Spleen (tissue), 11 donors: ENCODE measurements around the gene L3HYPDH. TPM values are rescaled to one million over a fixed set of nuclear protein-coding genes. Genes with fewer than 3 reads are reported as not detected.

ENCODE experiments used
- DNase-seq: peaks from one replicate; pipeline ENCODE4 v3.0.0-alpha.2; 2020
- H3K27ac ChIP-seq, 8 donors: fragments of 200-600 bp; sonication (generic) in 7 of 8; 1 replicate in 4 of 8; 2 replicates in 4 of 8; pipeline versions ENCODE4 v1.5.0 to v1.8.0; 2016 to 2021; ENCODE audit warnings: inconsistent platforms in 4 of 8, mild to moderate bottlenecking in 4 of 8, moderate library complexity in 1 of 8
- H3K27me3 ChIP-seq, 7 donors: fragments of 200-600 bp; sonication (generic) in 6 of 7; replicated peaks in 1 of 7; 1 replicate in 4 of 7; 2 replicates in 3 of 7; pipeline versions ENCODE4 v1.5.0 to v1.8.0; 2016 to 2021; ENCODE audit warnings: inconsistent platforms in 3 of 7, mild to moderate bottlenecking in 1 of 7
- H3K36me3 ChIP-seq, 6 donors: fragments of 200-600 bp; sonication (generic) in 5 of 6; 1 replicate in 4 of 6; 2 replicates in 2 of 6; pipeline versions ENCODE4 v1.5.0 to v1.8.0; 2016 to 2021; ENCODE audit warnings: inconsistent platforms in 2 of 6
- H3K4me1 ChIP-seq, 6 donors: fragments of 200-600 bp; sonication (generic) in 5 of 6; 1 replicate in 3 of 6; 2 replicates in 3 of 6; pipeline versions ENCODE4 v1.5.0 to v1.8.0; 2016 to 2021; ENCODE audit warnings: inconsistent platforms in 3 of 6
- H3K4me3 ChIP-seq, 8 donors: fragments of 200-600 bp; sonication (generic) in 7 of 8; 1 replicate in 4 of 8; 2 replicates in 4 of 8; pipeline versions ENCODE4 v1.5.0 to v1.8.0; 2016 to 2021; ENCODE audit warnings: inconsistent platforms in 4 of 8, mild to moderate bottlenecking in 4 of 8, moderate library complexity in 2 of 8
- H3K9me3 ChIP-seq, 8 donors: fragments of 200-600 bp; sonication (generic) in 7 of 8; 1 replicate in 4 of 8; 2 replicates in 4 of 8; pipeline versions ENCODE4 v1.5.0 to v1.8.0; 2016 to 2021; ENCODE audit warnings: inconsistent platforms in 4 of 8
- CTCF ChIP-seq, 11 experiments: fragments of 200-600 bp in 7 of 11; fragments of 450-650 bp in 4 of 11; sonication (generic) in 4 of 11; IDR thresholded peaks in 8 of 11; conservative IDR thresholded peaks in 3 of 11; 1 replicate in 7 of 11; 2 replicates in 4 of 11; pipeline versions ENCODE4 v1.4.0 to v1.8.0; 2016 to 2021; ENCODE audit warnings: antibody characterized with exemption in 11 of 11, inconsistent platforms in 4 of 11, mild to moderate bottlenecking in 1 of 11
- POLR2A ChIP-seq, 3 donors: fragments of 450-650 bp; IDR thresholded peaks; one replicate each; pipeline ENCODE4 v1.5.1; 2017; ENCODE audit warnings: antibody characterized with exemption in 3 of 3, mild to moderate bottlenecking in 1 of 3
- POLR2AphosphoS5 ChIP-seq, 3 donors: sonication (generic); formaldehyde crosslinking; IDR thresholded peaks; one replicate each; pipeline ENCODE4 v1.5.1; 2017; ENCODE audit warnings: antibody characterized with exemption in 3 of 3
- WGBS, 5 donors: extraction: QIAGEN DNeasy Blood & Tissue Kit in 3 of 5; methylation state at CpG; one replicate each; pipeline versions ENCODE4 v1.1.5 to v1.1.7; 2013 to 2018; 5-methylcytosine and 5-hydroxymethylcytosine counted together
- intact Hi-C: fragments of 100-400 bp; cut with DNase I; formaldehyde crosslinking; loops from one replicate; pipeline ENCODE4 v1.15.0; 2023; ENCODE audit warnings: low total_unique reads
- polyA plus RNA-seq, 3 donors: library from polyadenylated mRNA; stranded (reverse); fragments of 200-250 nt; gene quantifications; one replicate each; pipeline ENCODE4 v1.2.1, GENCODE V29; 2013
- total RNA-seq, 7 donors: library from RNA; depleted of rRNA in 3 of 7; stranded (reverse); fragments of >200 nt in 3 of 7; fragmentation: NEBNext Ultra II Directional in 4 of 7; extraction: Animal tissue kit (Norgen Biotek cat#: 25700) in 4 of 7; gene quantifications; one replicate each; pipeline versions ENCODE4 v1.1.0 to v1.2.1, GENCODE V29; 2016 to 2021
- donor health status: healthy with polysubstance abuse.
- donor health status: DM: no; HTN: no; CAD: no; lungs with moderate emphysema.
- donor health status: DM: no; HTN: no; CAD: no.
- donor health status: Bipolar disorder and iron deficiency.
- donor health status: healthy.
- donor health status: DM: no; HTN: no; CAD: no.
- donor health status: DM: yes; HTN: yes; CAD: no.

L3HYPDH gene
- total and polyA plus RNA-seq, 10 donors = 24.8 to 71.8 (median 42.7) TPM

DNA sequence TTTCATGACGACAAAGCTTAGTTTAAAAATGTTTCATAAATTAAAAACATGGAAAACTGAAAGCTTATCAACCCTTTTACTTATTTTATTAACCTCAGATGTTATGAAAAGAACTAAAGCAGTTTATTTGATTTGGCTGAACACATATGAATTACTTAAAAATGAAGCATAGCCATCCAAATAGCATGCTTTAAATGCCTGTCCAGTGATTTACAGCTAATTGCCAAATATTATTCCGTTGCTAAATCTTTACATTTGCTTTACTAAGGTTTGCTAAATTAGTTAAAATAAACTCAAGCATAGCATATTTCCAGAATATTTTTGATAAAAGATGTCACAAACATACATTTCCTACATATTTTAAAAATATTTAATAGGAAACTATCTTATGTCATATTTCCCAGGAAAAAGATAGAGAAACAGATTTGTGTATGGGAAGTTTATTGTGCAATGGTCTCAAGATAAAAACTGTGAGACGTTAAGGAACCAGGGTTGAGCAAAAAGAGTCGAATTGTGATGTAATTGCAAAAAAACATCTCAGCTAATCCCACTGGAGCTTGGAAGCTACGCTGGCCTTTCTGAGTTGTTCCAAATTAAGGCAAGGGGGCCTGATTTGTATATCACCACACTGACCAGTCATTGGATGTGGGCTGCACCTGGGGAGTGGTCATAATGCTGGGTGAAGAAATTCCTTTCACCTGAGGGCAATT, 44.8 kb downstream of the L3HYPDH start:
- TF ChIP-seq POLR2AphosphoS5 (IDR thresholded peaks at IDR 0.05) = no peak
- TF ChIP-seq CTCF (IDR thresholded peaks at IDR 0.05 in 8 of 11, conservative IDR thresholded peaks at IDR 0.05 in 3 of 11) = no peak
- no peak for TF ChIP-seq POLR2A (IDR thresholded peaks at IDR 0.05)
- H3K4me3 ChIP-seq = no peak overlapping the region
- 50 to 81% (median 70%) methylated on average over 5 of the region's 5 CpGs for WGBS, 5 donors
- intact Hi-C loops = no loop called here
- H3K4me1 ChIP-seq = peaks cover 0 to 10% (median 2%) of the 10 kb centered on the region in 6 donors
- H3K9me3 ChIP-seq = no peaks in the 10 kb centered on the region
- no peaks in the 10 kb centered on the region for H3K27me3 ChIP-seq
- no peak overlapping the region for H3K27ac ChIP-seq
- DNase-seq = no peak
- H3K36me3 ChIP-seq = no peaks in the 10 kb centered on the region

- no peak overlapping the region for H3K4me3 ChIP-seq
- H3K27ac ChIP-seq = no peak overlapping the region
- 57 to 81% (median 71%) methylated on average over 1 of the region's 1 CpG for WGBS, 5 donors
- H3K27me3 ChIP-seq = no peaks in the 10 kb centered on the region
- no peaks in the 10 kb centered on the region for H3K36me3 ChIP-seq
- peaks cover 0 to 6% (median 0%) of the 10 kb centered on the region in 6 donors for H3K4me1 ChIP-seq
- intact Hi-C loops = no loop called here
- H3K9me3 ChIP-seq = no peaks in the 10 kb centered on the region
- TF ChIP-seq POLR2AphosphoS5 (IDR thresholded peaks at IDR 0.05) (no peak), POLR2A (IDR thresholded peaks at IDR 0.05) (no peak), CTCF (IDR thresholded peaks at IDR 0.05 in 8 of 11, conservative IDR thresholded peaks at IDR 0.05 in 3 of 11) (no peak)
- DNase-seq = no peak
Measured at GRCh38 chr14:59438195-59438647, 46.0 kb downstream of the L3HYPDH start.

GRCh38 chr14:59435987-59436386, 48.2 kb downstream of the L3HYPDH start:
- DNase-seq = no peak
- TF ChIP-seq POLR2A (IDR thresholded peaks at IDR 0.05) = no peak
- no peak for TF ChIP-seq CTCF (IDR thresholded peaks at IDR 0.05 in 8 of 11, conservative IDR thresholded peaks at IDR 0.05 in 3 of 11)
- TF ChIP-seq POLR2AphosphoS5 (IDR thresholded peaks at IDR 0.05) = no peak
- H3K27me3 ChIP-seq = no peaks in the 10 kb centered on the region
- H3K4me1 ChIP-seq = peaks cover 0 to 6% (median 0%) of the 10 kb centered on the region in 6 donors
- H3K4me3 ChIP-seq = no peak overlapping the region
- H3K9me3 ChIP-seq = no peaks in the 10 kb centered on the region
- H3K36me3 ChIP-seq = no peaks in the 10 kb centered on the region
- 37 to 88% (median 62%) methylated on average over 1 of the region's 1 CpG for WGBS, 5 donors
- H3K27ac ChIP-seq = no peak overlapping the region
- intact Hi-C loops = no loop called here

DNA sequence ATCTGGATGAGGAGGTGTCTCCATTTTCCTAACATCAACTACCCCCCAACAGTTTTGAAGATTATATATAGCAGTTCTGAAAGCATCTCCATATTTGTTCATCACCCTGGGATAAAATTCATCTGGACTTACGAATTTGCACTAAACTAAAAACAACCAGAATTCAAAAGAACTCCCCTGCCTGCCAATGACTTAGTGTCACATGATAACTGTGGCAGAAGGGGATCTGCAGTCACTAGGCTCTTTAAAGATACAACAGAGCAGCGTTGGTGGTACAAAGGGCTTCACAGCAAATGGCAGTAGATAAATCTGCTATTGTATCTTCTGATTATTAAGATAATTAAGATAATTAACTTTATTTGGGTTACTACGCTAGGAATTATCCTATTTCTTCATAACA, 49.1 kb downstream of the L3HYPDH start:
- DNase-seq = no peak
- Histone ChIP-seq H3K27me3 (no peaks in the 10 kb centered on the region), H3K9me3 (no peaks in the 10 kb centered on the region), H3K27ac (no peak overlapping the region), H3K36me3 (no peaks in the 10 kb centered on the region), H3K4me1 (peaks cover 0 to 6% (median 0%) of the 10 kb centered on the region in 6 donors), H3K4me3 (no peak overlapping the region)
- WGBS, 5 donors = 84 to 93% (median 88%) methylated on average over 3 of the region's 3 CpGs
- intact Hi-C loops = no loop called here
- no peak for TF ChIP-seq CTCF (IDR thresholded peaks at IDR 0.05 in 8 of 11, conservative IDR thresholded peaks at IDR 0.05 in 3 of 11)
- no peak for TF ChIP-seq POLR2A (IDR thresholded peaks at IDR 0.05)
- TF ChIP-seq POLR2AphosphoS5 (IDR thresholded peaks at IDR 0.05) = no peak
